IPS-11a (cell line): ENCODE data around the gene GPR15LG.

Experiments used
- H3K4me3 ChIP-seq: one replicate; pipeline ENCODE4 v1.5.1; 2013; ENCODE audit warnings: low read depth, low read length, control low read depth

The GPR15LG gene

GRCh38 chr10:84214046-84214572 is 40.5 kb downstream of the GPR15LG start:
- H3K4me3 ChIP-seq: no peak overlapping the region

- no peak overlapping the region for H3K4me3 ChIP-seq
Observed at GRCh38 chr10:84214612-84215235, 41.1 kb downstream of the GPR15LG start.

GRCh38 chr10:84216834-84217233 is 43.2 kb downstream of the GPR15LG start:
- H3K4me3 ChIP-seq: no peak overlapping the region

- no peak overlapping the region for H3K4me3 ChIP-seq
Observed at GRCh38 chr10:84217746-84218145, 44.1 kb downstream of the GPR15LG start.

GRCh38 chr10:84221916-84222315 is 48.3 kb downstream of the GPR15LG start:
- no peak overlapping the region for H3K4me3 ChIP-seq

GRCh38 chr10:84224411-84225028 is 50.9 kb downstream of the GPR15LG start:
- no peak overlapping the region for H3K4me3 ChIP-seq

GRCh38 chr10:84225427-84226173 is 52.0 kb downstream of the GPR15LG start, which contains the start of gene LRIT2:
Gene LRIT2, minus strand, starts transcription at chr10:84225544. Its CDS starts 24 bp downstream, at chr10:84225520.
- H3K4me3 ChIP-seq: no peak within 1 kb of the TSS

- no peak overlapping the region for H3K4me3 ChIP-seq
Observed at GRCh38 chr10:84226616-84227015, 53.0 kb downstream of the GPR15LG start.

- H3K4me3 ChIP-seq: no peak overlapping the region
Observed at GRCh38 chr10:84227810-84228209, 54.2 kb downstream of the GPR15LG start.

GRCh38 chr10:84230359-84230758 is 56.8 kb downstream of the GPR15LG start:
- H3K4me3 ChIP-seq: no peak overlapping the region

GRCh38 chr10:84232376-84232775 is 58.8 kb downstream of the GPR15LG start:
- no peak overlapping the region for H3K4me3 ChIP-seq

GRCh38 chr10:84233940-84234339 is 60.3 kb downstream of the GPR15LG start:
- H3K4me3 ChIP-seq: no peak overlapping the region

GRCh38 chr10:84234479-84234878 is 60.9 kb downstream of the GPR15LG start:
- H3K4me3 ChIP-seq: no peak overlapping the region
